Measurements from ENCODE around the gene ANO1. TPM values are rescaled to one million over a fixed set of nuclear protein-coding genes. Genes with fewer than 3 reads are reported as not detected.

The ANO1 gene
- total RNA-seq, 4 donors from 2014 or later = 1.1 to 27.2 (median 4.2) TPM

DNA sequence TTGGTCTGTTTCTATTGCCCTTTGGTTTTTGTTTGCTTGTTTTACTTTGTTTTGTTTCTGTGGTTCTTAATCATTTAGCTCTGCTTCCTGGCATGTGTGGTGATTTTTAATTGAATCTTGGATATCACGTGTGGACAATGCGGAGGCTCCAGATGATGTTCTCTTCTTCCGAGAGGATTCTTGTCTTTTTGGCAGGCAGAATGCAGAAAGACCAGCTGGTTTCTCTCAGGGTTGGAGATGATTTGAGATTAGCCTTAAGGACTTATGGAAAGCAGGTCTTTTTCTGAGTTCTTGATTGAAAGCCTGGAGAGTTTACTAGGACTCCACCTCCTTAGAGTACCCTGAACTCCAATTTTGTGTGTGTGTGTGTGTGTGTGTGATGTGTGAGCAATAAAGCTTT, 21.0 kb upstream of the ANO1 start:
- H3K4me1 ChIP-seq = no peaks in the 10 kb centered on the region
- TF ChIP-seq POLR2A (IDR thresholded peaks at IDR 0.05) = no peak
- TF ChIP-seq, protein P1, sequence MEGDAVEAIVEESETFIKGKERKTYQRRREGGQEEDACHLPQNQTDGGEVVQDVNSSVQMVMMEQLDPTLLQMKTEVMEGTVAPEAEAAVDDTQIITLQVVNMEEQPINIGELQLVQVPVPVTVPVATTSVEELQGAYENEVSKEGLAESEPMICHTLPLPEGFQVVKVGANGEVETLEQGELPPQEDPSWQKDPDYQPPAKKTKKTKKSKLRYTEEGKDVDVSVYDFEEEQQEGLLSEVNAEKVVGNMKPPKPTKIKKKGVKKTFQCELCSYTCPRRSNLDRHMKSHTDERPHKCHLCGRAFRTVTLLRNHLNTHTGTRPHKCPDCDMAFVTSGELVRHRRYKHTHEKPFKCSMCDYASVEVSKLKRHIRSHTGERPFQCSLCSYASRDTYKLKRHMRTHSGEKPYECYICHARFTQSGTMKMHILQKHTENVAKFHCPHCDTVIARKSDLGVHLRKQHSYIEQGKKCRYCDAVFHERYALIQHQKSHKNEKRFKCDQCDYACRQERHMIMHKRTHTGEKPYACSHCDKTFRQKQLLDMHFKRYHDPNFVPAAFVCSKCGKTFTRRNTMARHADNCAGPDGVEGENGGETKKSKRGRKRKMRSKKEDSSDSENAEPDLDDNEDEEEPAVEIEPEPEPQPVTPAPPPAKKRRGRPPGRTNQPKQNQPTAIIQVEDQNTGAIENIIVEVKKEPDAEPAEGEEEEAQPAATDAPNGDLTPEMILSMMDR (IDR thresholded peaks at IDR 0.05) = no peak
- no peaks in the 10 kb centered on the region for H3K36me3 ChIP-seq
- DNase-seq = no peak
- no peaks in the 10 kb centered on the region for H3K9me3 ChIP-seq
- H3K27ac ChIP-seq = no peak overlapping the region
- H3K27me3 ChIP-seq = no peaks in the 10 kb centered on the region
- H3K4me3 ChIP-seq = no peak overlapping the region

DNA sequence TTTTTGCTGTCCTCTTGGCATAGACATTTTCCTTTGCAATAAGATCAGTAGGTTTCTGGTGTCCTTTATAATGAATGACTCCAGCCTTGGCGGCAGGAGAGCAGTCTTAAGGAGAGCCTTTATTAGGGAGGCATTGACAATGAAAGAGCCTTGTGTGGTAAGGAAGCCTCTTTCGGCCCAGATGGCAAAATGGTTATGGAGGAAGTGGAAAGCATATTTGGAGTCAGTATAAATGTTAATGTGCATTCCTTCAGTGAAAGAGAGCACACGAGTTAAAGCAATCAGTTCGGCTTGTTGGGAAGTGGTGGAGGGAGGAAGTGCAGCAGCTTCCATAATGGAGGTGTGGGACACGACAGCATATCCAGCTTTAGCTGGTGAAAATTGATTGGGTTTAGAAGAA, 18.1 kb upstream of the ANO1 start:
- no peaks in the 10 kb centered on the region for H3K27me3 ChIP-seq
- no peak for TF ChIP-seq POLR2A (IDR thresholded peaks at IDR 0.05)
- TF ChIP-seq, protein P1 (IDR thresholded peaks at IDR 0.05) = no peak
- no peak overlapping the region for H3K27ac ChIP-seq
- no peak for DNase-seq
- H3K36me3 ChIP-seq = no peaks in the 10 kb centered on the region
- H3K4me3 ChIP-seq = no peak overlapping the region
- no peaks in the 10 kb centered on the region for H3K9me3 ChIP-seq
- H3K4me1 ChIP-seq = no peaks in the 10 kb centered on the region

DNA sequence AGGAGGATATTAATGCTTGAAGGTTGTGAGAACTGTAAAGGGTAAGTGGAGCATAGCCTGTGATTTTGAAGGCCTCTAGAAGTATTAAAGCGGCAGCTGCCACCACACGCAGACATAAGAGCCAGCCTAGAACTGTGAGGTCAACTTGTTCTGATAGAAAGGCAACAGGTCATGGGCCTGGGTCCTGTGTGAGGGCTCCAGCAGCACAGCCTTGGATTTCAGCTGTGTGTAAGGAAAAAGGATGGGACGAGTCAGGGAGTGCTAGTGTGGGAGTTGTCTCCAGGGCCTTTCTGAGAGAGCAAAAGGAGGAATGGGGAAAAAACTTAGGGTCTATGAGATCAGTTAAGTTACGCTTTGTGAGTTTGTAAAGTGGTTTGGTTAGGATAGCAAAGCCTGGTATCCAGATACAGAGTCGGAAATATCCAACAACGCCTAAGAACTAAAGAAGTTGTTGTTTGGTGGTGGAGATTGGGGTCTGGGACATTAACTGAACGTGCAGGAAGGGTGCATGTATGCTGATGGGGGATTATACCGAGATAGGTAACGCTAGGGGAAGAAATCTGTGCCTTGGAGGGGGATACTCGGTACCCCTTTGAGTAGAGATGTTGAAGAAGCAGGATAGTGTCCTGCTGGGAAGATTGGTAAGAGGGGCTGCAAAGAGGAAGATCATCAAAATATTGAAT, 17.4 kb upstream of the ANO1 start:
- Histone ChIP-seq H3K4me1 (no peaks in the 10 kb centered on the region), H3K27ac (no peak overlapping the region), H3K27me3 (no peaks in the 10 kb centered on the region), H3K36me3 (no peaks in the 10 kb centered on the region), H3K4me3 (no peak overlapping the region), H3K9me3 (no peaks in the 10 kb centered on the region)
- no peak for TF ChIP-seq POLR2A (IDR thresholded peaks at IDR 0.05)
- TF ChIP-seq, protein P1 (IDR thresholded peaks at IDR 0.05) = no peak
- DNase-seq = peak in 1 of 3 donors; percentile 23

DNA sequence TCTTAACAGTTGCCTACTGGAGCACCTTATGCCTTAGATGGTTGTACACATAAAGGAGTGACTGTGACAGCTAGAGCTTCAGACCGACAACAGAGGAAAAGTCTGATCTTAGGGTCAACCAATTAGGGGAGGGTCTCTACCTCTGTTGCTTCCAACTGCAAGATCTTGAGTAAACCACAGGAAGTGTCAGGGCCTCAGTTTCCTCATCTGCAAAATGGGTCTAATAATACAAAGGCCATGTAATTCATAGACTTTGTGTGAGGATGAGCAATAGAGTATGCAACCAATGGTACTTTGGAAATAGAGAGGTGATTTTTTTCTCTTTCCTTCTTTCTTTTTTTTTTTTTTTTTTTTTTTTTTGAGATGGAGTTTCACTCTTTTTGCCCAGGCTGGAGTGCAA, 16.4 kb upstream of the ANO1 start:
- DNase-seq = no peak
- Histone ChIP-seq H3K4me1 (no peaks in the 10 kb centered on the region), H3K9me3 (no peaks in the 10 kb centered on the region), H3K4me3 (no peak overlapping the region), H3K36me3 (no peaks in the 10 kb centered on the region), H3K27ac (no peak overlapping the region), H3K27me3 (no peaks in the 10 kb centered on the region)
- TF ChIP-seq, protein P1 (IDR thresholded peaks at IDR 0.05) = no peak
- no peak for TF ChIP-seq POLR2A (IDR thresholded peaks at IDR 0.05)

DNA sequence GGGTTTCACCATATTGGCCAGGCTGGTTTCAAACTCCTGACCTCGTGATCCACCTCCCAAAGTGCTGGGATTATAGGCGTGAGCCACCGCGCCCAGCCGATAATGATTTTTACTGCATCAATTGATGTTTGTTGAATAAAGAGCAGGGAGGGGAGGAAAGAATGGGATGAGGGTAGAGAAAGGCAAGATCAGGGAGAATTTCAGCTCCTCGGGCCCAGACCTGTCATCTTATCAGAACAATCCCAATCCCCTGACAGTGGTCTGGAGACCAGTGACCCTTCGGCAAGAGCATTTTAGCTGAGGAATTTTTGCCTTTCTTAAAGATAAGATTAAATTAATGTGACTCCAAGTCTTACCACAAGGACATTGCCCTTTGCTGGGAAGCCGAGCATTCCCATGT, 15.0 kb upstream of the ANO1 start:
- no peaks in the 10 kb centered on the region for H3K36me3 ChIP-seq
- DNase-seq = peak in 1 of 3 donors; percentile 9
- H3K9me3 ChIP-seq = no peaks in the 10 kb centered on the region
- H3K4me1 ChIP-seq = no peaks in the 10 kb centered on the region
- H3K4me3 ChIP-seq = no peak overlapping the region
- H3K27ac ChIP-seq = no peak overlapping the region
- TF ChIP-seq POLR2A (IDR thresholded peaks at IDR 0.05) = no peak
- TF ChIP-seq, protein P1 (IDR thresholded peaks at IDR 0.05) = no peak
- no peaks in the 10 kb centered on the region for H3K27me3 ChIP-seq

Measured in Peyer's patch (tissue), 4 donors.